Measurements from ENCODE around the gene LRRC8B.

The LRRC8B gene

GRCh38 chr1:89546082-89546889 is 21.7 kb downstream of the LRRC8B start:
- Histone ChIP-seq H4K20me1 (ENCODE audit: insufficient read depth, low read length) (no peaks in the 10 kb centered on the region), H2AFZ (ENCODE audit: low read depth, low read length) (no peak overlapping the region), H3K4me2 (ENCODE audit: insufficient read depth, low read length) (no peak overlapping the region), H3K79me2 (ENCODE audit: insufficient read depth, low read length) (no peaks in the 10 kb centered on the region), H3K9me3 (ENCODE audit: insufficient read depth, low read length, severe bottlenecking) (no peaks in the 10 kb centered on the region), H3K27me3 (ENCODE audit: insufficient read depth, low read length, poor library complexity) (no peaks in the 10 kb centered on the region), H3K36me3 (ENCODE audit: insufficient read depth, low read length) (no peaks in the 10 kb centered on the region), H3K4me3 (ENCODE audit: low read depth in 1 of 2, low read length in 2 of 2) (no peak overlapping the region), H3K27ac (ENCODE audit: low read length) (no peak overlapping the region), H3K9ac (ENCODE audit: low read depth, low read length) (no peak overlapping the region), H3K4me1 (ENCODE audit: insufficient read depth, low read length) (no peaks in the 10 kb centered on the region)
- no peak for TF ChIP-seq CTCF (IDR thresholded peaks at IDR 0.05; ENCODE audit: borderline replicate concordance, extremely low read depth, low read length, poor library complexity, severe bottlenecking)
- TF ChIP-seq EZH2 (IDR thresholded peaks at IDR 0.05; ENCODE audit: borderline replicate concordance, low read depth, low read length, severe bottlenecking): no peak
- no peak for ATAC-seq (ENCODE audit: insufficient read depth, low read depth)
- DNase-seq: no peak

GRCh38 chr1:89546934-89547562 is 22.4 kb downstream of the LRRC8B start:
- H3K4me3 ChIP-seq (ENCODE audit: low read depth in 1 of 2, low read length in 2 of 2): no peak overlapping the region
- H3K9ac ChIP-seq (ENCODE audit: low read depth, low read length): no peak overlapping the region
- no peak overlapping the region for H3K4me2 ChIP-seq (ENCODE audit: insufficient read depth, low read length)
- no peak overlapping the region for H2AFZ ChIP-seq (ENCODE audit: low read depth, low read length)
- H3K4me1 ChIP-seq (ENCODE audit: insufficient read depth, low read length): peaks cover 3% of the 10 kb centered on the region; the same call in 1 of the 2 replicates
- no peak overlapping the region for H3K27ac ChIP-seq (ENCODE audit: low read length)
- H3K9me3 ChIP-seq (ENCODE audit: insufficient read depth, low read length, severe bottlenecking): no peaks in the 10 kb centered on the region
- ATAC-seq (ENCODE audit: insufficient read depth, low read depth) (no peak), DNase-seq (no peak)
- no peaks in the 10 kb centered on the region for H3K27me3 ChIP-seq (ENCODE audit: insufficient read depth, low read length, poor library complexity)
- TF ChIP-seq EZH2 (IDR thresholded peaks at IDR 0.05; ENCODE audit: borderline replicate concordance, low read depth, low read length, severe bottlenecking) (no peak), CTCF (IDR thresholded peaks at IDR 0.05; ENCODE audit: borderline replicate concordance, extremely low read depth, low read length, poor library complexity, severe bottlenecking) (no peak)
- H3K36me3 ChIP-seq (ENCODE audit: insufficient read depth, low read length): no peaks in the 10 kb centered on the region
- no peaks in the 10 kb centered on the region for H4K20me1 ChIP-seq (ENCODE audit: insufficient read depth, low read length)
- H3K79me2 ChIP-seq (ENCODE audit: insufficient read depth, low read length): no peaks in the 10 kb centered on the region

GRCh38 chr1:89547563-89548116 is 23.0 kb downstream of the LRRC8B start:
- H3K27ac ChIP-seq (ENCODE audit: low read length): no peak overlapping the region
- no peaks in the 10 kb centered on the region for H4K20me1 ChIP-seq (ENCODE audit: insufficient read depth, low read length)
- no peak overlapping the region for H3K9ac ChIP-seq (ENCODE audit: low read depth, low read length)
- no peaks in the 10 kb centered on the region for H3K79me2 ChIP-seq (ENCODE audit: insufficient read depth, low read length)
- ATAC-seq (ENCODE audit: insufficient read depth, low read depth) (no peak), DNase-seq (no peak)
- no peaks in the 10 kb centered on the region for H3K36me3 ChIP-seq (ENCODE audit: insufficient read depth, low read length)
- H3K9me3 ChIP-seq (ENCODE audit: insufficient read depth, low read length, severe bottlenecking): no peaks in the 10 kb centered on the region
- H3K27me3 ChIP-seq (ENCODE audit: insufficient read depth, low read length, poor library complexity): no peaks in the 10 kb centered on the region
- no peak overlapping the region for H3K4me3 ChIP-seq (ENCODE audit: low read depth in 1 of 2, low read length in 2 of 2)
- H2AFZ ChIP-seq (ENCODE audit: low read depth, low read length): no peak overlapping the region
- TF ChIP-seq EZH2 (IDR thresholded peaks at IDR 0.05; ENCODE audit: borderline replicate concordance, low read depth, low read length, severe bottlenecking): no peak
- H3K4me1 ChIP-seq (ENCODE audit: insufficient read depth, low read length): peaks cover 8% of the 10 kb centered on the region
- H3K4me2 ChIP-seq (ENCODE audit: insufficient read depth, low read length): no peak overlapping the region

All from DND-41 (cell line).